ENCODE measurements around the gene QSOX1.
A peak's percentile ranks its signal among the peaks of the same experiment; 100 is the strongest.

The QSOX1 gene

DNA sequence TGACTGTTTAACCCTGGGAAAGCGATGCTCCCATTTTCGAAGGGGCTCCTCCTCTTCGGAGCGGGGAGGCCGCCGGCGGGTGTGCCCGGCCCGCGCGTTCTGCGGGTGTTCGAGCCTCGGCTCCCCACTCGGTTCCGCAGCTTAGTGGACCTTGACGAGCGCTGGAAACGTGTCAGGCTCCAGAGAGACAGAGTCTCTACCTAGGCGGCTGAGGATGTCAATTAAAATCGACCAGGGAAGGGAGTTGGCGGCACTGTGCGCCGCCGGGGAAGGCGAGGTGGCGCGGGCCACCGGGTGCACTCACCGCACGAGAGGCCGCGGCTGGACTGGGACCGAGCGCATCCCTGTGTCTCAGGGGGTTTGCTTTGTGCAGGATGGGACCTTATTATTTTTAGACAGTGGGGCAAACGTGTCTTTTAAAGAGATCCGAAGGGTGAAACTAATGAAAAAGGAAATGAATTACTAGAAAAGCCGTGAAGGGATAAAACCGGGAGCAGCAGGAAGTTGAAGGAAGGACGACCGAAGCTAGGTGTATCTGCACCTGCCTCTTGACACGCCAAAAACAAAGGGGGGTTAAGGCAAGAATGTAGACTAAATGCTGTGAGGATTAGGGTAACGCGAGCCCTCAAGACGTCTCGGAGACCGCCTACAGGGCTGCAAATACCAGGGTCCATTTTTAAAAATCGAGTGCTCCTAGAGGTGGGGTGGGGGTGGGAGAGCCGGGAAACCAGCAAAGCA, 81.0 kb downstream of the QSOX1 start:
- no peak for DNase-seq (ENCODE audit: low spot score)

DNA sequence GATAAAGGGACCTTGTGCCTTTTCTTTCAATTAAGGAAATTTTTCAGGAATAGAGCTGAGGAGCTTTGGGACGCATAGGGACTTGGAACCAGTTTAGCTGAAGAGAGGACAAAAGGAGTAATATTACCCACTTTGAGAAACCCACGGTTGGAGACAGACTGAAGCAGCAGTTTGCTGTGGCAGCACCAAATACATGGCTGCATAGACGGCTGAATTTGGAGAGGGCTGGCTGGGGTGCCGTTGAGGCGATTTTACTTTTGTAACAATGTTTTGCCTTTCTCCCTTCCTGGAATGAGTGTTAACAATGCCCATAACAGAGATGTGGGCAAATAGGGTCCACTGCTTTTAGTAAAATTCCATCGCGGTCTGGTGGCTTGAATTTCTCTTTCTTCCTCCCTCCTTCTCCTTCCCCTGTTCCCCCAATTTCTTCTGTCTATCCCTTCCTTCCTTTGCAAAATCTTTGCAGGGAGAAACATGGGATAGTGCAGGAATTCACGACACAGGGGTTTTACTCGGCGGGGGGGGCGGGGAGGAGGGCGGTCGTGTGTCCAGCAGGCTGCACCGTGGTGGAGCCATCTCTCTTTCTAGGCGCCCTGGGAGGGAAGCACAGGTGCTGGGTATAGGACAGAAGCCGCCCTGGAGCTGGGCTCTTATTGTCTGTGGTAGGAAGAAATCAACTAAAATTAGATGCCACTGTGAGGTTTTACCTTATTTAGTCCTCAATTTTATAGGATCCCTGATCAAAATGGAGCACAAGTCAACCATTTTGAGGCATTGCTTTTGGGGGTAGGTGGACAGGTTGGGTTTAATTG, 82.2 kb downstream of the QSOX1 start:
- no peak for DNase-seq (ENCODE audit: low spot score)

DNA sequence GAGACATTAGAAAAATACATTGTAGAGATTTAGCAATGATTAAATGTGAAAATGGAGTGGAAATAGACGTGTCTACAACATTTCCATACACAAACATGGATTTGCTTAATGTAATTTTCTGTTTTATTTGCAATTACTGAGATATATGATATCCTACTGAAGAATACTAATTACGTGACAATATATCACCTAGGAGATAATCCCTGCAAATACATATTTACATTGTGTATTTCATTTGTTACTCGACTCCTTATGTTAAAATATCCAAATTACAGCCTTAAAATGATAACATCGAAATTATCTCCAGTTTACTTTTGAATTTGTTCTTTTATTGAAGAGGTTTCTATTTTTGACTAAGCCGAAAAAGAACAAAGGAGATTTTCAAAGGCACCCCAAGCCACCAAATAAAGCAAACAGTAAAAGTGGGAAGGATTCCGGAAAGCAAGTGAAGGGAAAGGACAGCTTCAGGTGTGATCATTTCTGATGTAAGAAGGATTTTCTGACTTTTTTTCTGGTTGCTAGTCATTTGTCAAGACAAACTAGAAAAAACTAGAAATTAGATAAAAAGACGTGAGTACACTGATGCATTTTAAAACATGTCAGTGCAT, 83.3 kb downstream of the QSOX1 start:
- no peak for DNase-seq (ENCODE audit: low spot score)

DNA sequence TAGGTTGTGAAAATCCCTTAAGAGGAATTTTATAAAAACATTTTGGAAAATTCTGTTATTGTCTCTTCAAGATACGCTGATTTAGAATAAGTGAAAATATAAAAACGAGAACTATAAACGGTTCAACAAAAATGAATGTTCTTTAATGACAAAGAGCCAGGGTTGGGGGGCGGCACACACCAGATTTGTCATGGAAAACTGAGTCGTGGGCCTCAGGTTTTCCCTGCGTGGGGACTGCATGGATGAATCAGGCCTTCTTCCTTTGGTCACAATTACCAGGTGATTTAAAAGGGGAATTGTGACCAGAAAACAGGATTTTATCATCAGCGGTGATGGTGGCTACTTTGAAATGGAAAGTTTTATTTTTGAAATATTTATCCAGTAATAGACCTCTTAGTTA, 84.0 kb downstream of the QSOX1 start:
- DNase-seq (ENCODE audit: low spot score), result no peak

DNA sequence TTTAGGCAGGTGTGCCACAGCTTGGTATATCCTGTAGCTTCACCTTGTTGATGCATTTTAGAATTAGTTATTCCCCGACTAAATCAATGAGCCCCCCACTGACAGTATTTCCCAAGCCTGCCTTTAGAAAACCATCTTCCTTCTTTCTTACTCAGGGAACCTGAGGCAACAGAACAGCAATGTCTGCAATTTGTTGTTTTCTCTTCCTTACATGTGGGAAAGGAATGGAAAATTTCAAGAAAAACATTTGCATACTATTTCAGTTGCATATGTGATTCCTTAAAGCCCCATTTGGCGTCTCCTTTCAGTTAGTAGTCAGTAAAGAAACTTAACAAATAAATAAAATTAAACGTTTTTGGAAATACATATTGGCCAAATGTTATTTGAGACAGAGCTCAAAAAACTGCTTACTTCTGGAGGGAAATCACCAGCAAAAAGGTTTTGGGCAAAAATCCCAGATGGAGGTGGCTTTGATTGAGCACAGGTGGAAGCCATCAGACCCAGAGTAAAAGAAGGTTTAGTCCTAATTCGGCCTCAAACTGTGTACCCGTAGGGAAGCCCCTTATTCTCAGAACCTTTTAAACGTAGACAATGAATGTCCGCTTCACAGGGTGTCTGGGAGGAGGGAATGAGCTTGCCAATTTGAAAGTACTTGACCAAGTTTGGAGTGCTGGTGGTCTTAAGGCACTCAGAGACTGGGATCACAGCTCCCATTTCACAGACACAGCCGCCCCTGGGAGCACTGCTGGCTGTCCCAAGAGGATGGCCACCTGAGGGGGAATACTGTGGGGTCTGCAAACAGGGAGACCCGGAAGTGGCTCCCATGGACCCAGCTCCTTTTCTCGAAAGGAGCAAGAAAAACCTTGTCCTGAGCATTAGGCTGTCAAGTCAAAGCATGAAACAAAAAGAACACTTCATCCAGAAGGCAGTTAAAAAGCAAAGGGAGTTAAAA, 84.8 kb downstream of the QSOX1 start:
- no peak for DNase-seq (ENCODE audit: low spot score)

DNA sequence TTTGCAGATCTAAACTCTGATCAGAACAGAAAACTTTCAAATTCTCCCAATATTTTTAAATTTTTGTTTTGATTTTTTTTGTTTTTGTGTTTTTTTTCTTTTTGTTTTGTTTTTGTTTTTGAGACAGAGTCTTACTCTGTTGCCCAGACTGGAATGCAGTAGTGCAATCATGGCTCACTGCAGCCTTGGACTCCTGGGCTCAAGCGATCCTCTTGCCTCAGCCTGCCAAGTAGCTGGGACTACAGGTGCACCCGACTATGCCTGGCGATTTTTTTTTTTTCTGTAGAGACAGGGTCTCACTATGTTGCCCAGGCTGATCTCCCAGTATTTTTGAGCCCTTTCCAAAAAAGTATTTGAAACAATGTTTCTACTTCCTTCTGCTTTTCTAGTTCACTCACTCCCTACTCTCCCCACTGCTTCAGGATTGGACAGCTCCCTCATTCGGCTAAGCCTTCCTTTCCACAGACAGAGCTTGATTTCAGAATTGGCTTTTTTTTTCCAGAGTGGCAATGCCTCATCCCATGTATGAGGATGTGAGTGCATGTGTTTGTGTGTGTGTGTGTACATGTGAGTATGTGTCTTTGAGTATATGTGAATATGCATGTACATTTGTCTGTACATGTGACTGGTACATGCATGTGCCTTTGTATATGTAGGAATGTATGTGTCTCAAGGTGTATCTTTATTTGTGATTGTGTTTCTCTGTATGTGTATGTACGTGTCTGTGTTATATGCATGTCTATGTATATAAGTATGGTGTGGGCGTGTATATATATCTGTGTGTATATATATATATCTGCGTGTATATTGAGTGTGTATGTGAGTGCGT, 87.3 kb downstream of the QSOX1 start:
- peak; percentile 46 for DNase-seq (ENCODE audit: low spot score)

DNA sequence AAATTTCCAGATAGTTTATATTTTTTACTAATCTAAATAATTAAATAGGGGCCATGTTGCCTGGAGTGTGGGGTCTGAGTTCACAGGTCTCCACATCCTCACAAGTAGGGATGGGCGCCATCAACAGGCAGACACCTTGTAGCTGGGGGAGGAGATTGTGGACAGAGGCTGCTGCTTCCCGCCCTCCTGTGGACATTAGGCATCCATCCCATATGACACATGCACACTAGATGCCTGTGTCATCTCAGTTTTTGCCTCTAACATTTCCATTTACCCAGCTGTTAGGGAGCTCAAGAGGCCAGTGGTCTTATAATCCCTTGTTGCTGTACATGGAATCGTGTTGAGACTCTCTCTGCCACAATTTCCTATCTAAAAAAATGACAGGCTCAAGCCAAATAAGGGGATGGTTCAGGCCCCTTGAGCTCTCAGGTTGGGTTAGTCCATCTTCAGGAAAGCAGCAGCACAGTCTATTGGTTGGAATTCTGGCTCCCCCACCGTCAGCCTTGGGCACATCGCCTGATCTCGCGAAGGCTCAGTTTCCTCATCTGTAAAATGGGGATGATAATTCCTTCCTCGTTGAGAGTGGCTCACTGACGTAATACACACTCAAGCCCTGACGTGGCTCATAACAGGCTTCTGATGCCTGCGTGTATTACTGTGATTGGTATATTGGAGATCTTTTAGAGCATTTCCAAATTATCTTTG, 89.0 kb downstream of the QSOX1 start:
- DNase-seq (ENCODE audit: low spot score), result no peak

DNA sequence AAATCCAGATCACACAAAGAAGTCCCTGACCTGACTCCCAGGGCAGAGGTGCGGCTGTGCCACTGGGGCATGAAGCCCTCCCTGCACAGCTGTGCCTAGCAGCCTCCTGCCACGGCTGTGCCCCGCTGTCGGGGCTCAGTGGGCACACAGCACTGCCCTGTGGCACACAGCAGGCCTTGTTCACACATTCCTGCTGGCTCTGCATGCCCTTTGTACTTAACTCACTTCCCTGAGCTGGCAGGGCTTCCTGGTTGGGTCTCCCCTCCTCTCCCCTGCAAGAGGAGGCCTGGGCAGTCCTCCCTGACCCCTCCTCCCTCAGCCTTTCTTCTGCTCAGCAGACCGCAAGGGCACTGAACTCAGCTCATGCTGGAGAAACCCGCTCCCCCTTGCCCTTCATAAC, 90.2 kb downstream of the QSOX1 start:
- no peak for DNase-seq (ENCODE audit: low spot score)

DNA sequence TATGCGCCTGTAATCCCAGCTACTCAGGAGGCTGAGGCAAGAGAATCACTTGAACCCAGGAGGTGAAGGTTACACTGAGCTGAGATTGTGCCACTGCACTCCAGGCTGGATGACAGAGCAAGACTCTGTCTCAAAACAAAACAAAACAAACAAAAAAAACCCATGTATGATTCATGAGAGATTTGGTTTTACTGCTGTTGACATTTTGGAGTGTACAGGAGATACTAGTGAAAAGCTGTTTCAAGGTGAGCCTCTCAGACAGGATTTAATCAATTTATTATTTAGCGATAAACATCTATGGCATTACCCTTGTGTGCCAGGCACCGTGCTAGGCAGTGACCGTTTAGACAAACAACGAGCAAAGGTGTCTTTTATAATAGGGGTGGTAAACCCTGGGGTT, 91.9 kb downstream of the QSOX1 start:
- no peak for DNase-seq (ENCODE audit: low spot score)

DNA sequence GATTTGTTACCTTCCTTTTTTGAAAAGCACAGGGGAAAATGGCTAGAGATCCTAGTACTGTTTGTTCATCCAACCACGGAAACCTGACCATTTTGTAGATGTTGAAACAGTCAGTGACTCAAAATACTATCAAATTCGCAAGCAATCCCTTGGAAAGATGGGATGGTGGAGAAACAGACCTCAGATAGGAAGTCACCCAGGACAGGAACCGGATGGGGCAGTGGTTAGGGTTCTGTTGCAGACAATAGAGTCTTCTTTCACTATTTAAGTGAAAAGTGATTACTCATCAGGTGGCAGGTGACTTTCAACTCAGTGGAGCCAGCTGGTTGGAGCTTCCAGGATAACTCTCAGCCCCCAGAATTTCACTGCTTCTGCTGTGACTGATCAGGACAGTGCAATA, 92.4 kb downstream of the QSOX1 start:
- DNase-seq (ENCODE audit: low spot score), result no peak

DNA sequence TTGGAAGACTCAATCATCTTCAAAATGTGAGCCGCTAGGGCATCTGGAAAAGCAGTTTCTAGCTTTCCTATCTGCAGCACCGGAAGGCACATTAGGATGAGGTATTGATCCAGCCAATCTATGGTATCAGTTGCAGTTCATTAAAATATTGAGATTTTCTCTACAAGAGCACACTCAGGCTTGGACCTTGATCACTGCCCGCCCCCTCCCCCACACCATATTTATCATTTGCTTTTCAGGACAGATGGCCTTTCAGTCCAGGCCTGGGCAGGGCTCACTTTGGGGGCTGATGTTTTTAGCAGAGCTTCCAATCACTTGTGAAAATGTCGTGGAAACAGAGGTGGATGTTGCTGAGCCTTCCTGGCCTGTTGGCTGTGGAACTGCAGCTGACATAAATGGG, 92.9 kb downstream of the QSOX1 start:
- DNase-seq (ENCODE audit: low spot score), result no peak

DNA sequence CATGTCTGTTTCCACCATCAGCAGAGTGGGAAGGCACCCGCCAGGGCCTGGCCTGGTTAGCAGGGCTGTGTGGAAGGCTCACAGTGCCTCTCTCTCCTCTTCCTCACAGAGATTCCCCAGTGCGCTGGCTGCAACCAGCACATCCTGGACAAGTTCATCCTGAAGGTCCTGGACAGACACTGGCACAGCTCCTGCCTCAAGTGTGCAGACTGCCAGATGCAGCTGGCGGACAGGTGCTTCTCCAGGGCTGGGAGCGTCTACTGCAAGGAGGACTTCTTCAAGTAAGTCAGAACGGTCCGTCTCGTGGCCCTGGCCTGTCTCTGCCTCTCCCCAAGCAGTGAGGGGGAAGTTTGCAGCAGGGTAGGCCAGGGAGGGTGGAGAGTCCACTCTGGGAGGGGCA, 93.5 kb downstream of the QSOX1 start:
- DNase-seq (ENCODE audit: low spot score), result no peak

DNA sequence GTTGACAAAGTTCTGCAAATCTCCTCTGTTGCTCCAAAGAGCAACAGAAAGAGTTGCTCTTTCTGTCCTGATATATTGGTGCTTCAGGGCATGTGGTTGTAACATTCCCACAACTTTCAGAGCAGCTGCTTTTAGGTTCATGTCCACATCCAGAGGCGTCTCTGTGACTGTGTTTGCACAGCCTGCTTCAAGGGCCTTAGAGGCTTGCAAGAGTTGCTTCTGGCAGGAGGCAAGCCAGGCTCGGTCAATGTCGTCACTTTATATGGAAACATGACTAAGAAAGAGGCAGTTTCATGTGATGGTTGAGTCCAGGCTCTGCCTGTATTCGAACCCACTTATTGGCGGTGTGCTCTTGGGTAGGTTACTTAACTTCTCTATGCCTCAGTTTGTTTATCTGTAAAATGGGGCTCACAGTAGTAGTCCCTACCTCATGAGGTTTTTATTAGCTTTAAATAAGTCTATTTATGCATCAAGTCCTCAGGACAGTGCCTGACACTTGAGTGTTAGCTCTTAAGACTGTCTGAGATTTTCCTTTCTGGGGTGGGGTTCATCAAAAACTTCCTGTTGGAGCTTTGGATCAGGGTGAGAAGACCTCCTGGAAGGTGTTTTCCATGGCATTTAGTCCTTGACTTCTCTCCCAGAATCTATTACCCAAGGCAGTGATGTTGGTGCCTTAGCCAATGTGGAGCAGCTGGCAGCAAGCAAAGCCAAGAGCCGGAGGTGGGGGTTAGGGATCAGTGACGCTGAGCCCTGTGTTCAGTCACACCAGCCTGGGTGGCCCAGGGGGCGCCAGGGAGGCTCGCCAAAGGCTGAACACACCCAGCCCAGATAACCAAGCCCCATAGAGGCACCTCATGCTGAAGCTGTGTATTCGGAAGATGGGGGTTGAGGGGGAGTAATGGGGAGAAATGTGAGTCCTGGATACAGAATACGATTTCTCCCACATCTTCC, 94.3 kb downstream of the QSOX1 start:
- DNase-seq (ENCODE audit: low spot score), result no peak

DNA sequence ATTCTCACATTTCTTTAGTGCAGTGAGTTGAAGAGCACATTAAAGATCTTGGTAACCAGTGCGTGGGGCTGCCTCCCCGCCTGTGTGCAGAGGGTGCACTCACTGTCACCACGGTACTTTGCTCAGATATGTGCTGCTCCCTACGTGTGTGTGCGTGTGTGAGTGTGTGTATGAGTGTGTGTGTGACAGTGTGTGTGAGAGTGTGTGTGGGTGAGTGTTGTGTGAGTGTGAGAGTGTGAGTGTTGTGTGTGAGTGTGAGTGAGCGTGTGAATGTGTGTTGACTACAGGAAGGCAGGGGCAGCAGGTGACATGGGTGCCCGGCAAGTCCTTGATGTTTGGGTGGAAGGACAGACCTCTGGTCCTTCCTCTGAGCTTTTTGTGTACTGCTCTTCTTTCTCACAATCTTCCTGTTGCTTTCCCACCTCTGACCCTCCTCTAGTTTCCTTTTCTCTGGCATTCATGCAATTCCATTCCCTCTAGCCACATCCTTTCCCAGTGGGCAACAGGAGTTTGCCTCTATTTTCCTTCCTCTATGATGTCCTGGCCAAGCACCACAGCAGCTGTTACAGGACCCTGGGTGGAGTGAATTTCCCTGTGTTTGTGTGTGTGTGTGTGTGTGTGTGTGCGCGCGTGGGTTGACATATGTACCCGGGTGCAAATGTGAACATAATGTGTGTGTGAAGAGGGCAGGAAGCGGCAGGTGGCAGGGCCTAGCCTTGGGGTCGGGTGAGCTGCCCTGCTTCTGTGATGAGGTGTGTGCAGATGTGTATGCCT, 95.2 kb downstream of the QSOX1 start:
- no peak for DNase-seq (ENCODE audit: low spot score)

DNA sequence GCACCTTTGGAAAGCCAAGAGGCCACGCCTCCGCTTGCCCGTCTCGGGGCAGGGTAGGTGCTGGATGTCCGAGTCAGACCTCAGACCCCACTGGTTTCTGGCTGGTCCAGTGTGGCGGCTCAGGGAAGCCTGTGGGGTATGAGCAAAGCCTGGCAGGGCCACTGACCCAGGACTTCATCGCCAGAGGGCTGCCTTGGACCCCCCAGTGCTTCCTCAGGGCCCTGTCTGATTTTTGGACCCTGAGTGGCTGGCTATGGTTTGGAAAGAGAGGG, 95.8 kb downstream of the QSOX1 start:
- DNase-seq (ENCODE audit: low spot score), result no peak

DNA sequence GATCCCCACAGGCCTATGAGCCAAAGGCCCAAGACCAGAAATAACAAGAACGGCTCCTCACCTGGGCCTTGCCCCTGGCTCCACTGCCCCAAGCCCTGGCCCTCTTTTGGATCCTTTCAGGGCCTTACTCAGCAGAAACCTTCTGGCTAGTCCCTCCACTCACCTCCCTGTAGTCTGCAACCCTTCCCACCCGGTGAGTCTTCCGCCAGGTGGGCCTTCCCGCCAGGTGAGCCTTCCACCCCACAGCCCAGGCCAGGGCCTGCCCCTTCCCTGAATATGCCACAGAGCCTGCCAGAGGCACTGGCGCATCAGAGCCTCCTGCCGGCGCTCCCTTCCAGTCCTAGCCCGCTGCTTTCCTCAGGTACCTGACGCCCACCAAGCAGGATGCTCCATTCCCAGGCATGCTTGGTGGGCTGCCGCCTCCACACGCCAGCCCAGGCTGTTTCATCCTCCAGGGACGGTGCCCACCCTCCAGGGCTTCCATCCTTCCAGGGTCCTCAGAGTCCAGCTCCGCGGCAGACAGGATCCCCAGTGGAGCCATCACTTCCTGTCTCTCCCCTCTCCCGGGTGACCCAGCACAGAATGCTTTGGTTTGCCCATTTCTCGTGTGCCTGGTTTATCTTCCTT, 96.3 kb downstream of the QSOX1 start:
- no peak for DNase-seq (ENCODE audit: low spot score)

DNA sequence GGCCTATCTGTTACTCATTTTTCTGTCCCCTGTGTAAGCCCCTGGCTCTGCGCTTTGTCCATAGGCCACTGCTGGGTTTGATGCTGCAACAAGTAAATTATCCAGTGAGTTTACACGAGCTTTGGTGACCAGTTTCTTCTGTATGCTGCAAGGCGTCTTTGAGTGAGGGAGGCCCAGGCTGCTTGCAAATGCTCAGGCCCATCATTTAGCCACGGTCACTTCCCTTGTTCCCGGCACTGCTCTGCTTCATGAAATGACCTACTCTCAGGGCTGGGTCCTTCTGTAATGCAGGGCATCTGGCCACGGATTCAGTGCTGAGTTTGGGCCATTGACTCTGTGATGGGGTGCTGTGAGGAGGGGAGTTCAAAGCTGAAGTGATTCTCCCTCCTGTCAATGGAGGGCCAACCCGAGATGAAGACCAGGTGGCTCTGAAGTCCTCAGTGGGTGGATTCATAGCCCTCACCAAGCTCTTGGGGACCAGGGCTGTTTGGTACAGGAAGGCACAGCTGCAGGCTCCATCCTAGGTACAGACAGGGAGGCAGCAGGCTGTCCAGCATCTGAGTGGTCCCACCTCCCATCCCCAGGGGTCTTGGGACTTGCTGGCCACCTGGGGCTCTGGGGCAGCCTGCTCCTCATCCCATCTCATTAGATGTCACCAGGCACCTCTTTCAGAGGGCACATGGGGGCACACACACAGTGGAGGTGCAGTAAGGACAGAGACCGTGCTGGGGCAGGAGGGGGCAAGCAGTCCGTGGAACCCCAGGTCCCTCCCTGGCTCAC, 97.0 kb downstream of the QSOX1 start:
- no peak for DNase-seq (ENCODE audit: low spot score)
